ENCODE data around the gene GUCY1A1. TPM values are rescaled to one million over a fixed set of nuclear protein-coding genes. Genes with fewer than 3 reads are reported as not detected.

Gene GUCY1A1
- polyA plus RNA-seq, 1 donor from 2014 or later: 13.6 TPM

DNA sequence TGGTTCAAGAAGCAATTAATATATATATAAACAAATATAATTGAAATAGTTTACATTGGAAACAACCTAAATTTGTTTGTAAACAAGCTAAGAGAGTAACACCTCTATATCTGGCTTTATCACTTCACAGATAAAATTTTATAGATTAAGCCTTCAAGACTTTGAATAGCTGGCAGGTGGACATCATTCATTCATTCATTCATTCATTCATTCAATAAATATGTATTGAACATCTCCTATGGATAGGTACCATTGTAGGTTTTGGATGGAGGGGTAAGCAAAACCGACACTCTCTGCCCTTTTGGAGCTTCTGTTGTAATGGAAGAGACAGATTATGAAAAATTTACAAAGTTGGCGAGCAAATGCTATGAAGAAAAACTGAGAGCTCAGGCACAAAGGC, 35.2 kb downstream of the GUCY1A1 start:
- Histone ChIP-seq H2AFZ (ENCODE audit: low read depth, low read length) (no peak overlapping the region), H3K4me2 (ENCODE audit: low read length) (no peak overlapping the region), H4K20me1 (ENCODE audit: insufficient read depth) (no peaks in the 10 kb centered on the region), H3K9ac (ENCODE audit: low read length) (no peak overlapping the region), H3K9me3 (ENCODE audit: low read length) (no peaks in the 10 kb centered on the region), H3K36me3 (ENCODE audit: insufficient read depth, low read length) (no peaks in the 10 kb centered on the region), H3K79me2 (replicated peaks; ENCODE audit: insufficient read depth, low read length) (no peaks in the 10 kb centered on the region), H3F3A (ENCODE audit: insufficient read depth, low read length, poor library complexity, severe bottlenecking) (no peaks in the 10 kb centered on the region), H3K4me3 (ENCODE audit: low read length) (no peak overlapping the region), H3K27me3 (ENCODE audit: insufficient read depth, low read depth, low read length) (no peaks in the 10 kb centered on the region), H3K27ac (ENCODE audit: low read length) (no peak overlapping the region), H3K9me2 (ENCODE audit: insufficient read depth, low read length) (no peaks in the 10 kb centered on the region)
- TF ChIP-seq POLR2AphosphoS5 (IDR thresholded peaks at IDR 0.05) (no peak), TAF1 (IDR thresholded peaks at IDR 0.05; ENCODE audit: low read depth) (no peak), RAD21 (conservative IDR thresholded peaks at IDR 0.05) (no peak), EZH2 (IDR thresholded peaks at IDR 0.05; ENCODE audit: borderline replicate concordance, insufficient read depth, low read length, poor library complexity, severe bottlenecking) (no peak), SMC3 (conservative IDR thresholded peaks at IDR 0.05; ENCODE audit: poor library complexity) (no peak), EP300 (conservative IDR thresholded peaks at IDR 0.05; ENCODE audit: poor library complexity, severe bottlenecking) (no peak), MXI1 (conservative IDR thresholded peaks at IDR 0.05; ENCODE audit: poor library complexity, severe bottlenecking) (no peak)
- TF ChIP-seq, protein P1, sequence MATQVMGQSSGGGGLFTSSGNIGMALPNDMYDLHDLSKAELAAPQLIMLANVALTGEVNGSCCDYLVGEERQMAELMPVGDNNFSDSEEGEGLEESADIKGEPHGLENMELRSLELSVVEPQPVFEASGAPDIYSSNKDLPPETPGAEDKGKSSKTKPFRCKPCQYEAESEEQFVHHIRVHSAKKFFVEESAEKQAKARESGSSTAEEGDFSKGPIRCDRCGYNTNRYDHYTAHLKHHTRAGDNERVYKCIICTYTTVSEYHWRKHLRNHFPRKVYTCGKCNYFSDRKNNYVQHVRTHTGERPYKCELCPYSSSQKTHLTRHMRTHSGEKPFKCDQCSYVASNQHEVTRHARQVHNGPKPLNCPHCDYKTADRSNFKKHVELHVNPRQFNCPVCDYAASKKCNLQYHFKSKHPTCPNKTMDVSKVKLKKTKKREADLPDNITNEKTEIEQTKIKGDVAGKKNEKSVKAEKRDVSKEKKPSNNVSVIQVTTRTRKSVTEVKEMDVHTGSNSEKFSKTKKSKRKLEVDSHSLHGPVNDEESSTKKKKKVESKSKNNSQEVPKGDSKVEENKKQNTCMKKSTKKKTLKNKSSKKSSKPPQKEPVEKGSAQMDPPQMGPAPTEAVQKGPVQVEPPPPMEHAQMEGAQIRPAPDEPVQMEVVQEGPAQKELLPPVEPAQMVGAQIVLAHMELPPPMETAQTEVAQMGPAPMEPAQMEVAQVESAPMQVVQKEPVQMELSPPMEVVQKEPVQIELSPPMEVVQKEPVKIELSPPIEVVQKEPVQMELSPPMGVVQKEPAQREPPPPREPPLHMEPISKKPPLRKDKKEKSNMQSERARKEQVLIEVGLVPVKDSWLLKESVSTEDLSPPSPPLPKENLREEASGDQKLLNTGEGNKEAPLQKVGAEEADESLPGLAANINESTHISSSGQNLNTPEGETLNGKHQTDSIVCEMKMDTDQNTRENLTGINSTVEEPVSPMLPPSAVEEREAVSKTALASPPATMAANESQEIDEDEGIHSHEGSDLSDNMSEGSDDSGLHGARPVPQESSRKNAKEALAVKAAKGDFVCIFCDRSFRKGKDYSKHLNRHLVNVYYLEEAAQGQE (IDR thresholded peaks at IDR 0.05; ENCODE audit: borderline replicate concordance): no peak
- TF ChIP-seq, protein P2, sequence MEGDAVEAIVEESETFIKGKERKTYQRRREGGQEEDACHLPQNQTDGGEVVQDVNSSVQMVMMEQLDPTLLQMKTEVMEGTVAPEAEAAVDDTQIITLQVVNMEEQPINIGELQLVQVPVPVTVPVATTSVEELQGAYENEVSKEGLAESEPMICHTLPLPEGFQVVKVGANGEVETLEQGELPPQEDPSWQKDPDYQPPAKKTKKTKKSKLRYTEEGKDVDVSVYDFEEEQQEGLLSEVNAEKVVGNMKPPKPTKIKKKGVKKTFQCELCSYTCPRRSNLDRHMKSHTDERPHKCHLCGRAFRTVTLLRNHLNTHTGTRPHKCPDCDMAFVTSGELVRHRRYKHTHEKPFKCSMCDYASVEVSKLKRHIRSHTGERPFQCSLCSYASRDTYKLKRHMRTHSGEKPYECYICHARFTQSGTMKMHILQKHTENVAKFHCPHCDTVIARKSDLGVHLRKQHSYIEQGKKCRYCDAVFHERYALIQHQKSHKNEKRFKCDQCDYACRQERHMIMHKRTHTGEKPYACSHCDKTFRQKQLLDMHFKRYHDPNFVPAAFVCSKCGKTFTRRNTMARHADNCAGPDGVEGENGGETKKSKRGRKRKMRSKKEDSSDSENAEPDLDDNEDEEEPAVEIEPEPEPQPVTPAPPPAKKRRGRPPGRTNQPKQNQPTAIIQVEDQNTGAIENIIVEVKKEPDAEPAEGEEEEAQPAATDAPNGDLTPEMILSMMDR (IDR thresholded peaks at IDR 0.05; ENCODE audit: poor library complexity, severe bottlenecking): no peak

DNA sequence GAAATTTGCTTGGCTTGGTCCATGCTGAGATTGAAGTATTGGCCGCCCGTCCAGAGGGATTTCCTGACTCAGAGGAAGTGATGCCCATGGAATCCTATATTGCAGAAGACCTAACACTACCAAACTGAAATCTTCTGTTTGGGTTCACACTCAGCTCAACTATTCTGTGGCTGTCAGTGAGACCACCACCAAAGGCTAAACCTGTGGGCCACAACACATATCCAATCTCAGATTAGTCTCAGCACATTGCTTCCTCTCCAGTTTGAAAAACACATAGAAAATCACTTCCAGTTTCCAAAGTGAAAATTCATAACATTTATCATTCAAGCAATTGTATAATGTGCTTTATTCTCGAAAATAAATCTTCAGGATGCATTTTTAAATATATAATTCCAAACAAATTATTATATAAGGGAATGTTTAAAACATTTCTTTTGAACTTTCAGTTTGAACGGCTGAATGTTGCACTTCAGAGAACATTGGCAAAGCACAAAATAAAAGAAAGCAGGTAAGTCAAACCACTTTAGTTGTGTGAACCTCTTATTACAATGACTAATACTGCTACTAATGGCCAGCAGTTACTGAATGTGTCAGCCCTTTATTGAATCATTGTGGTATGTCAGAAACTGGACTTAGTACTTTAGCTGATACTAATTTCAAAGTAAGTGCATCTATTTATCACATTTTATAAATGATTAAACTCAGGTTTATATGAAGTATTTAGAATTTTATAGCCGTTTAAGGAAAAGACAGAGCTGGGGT, 37.0 kb downstream of the GUCY1A1 start:
- TF ChIP-seq, protein P2 (IDR thresholded peaks at IDR 0.05; ENCODE audit: poor library complexity, severe bottlenecking): no peak
- TF ChIP-seq POLR2AphosphoS5 (IDR thresholded peaks at IDR 0.05): no peak
- TF ChIP-seq SMC3 (conservative IDR thresholded peaks at IDR 0.05; ENCODE audit: poor library complexity): no peak
- no peak for TF ChIP-seq RAD21 (conservative IDR thresholded peaks at IDR 0.05)
- no peak for TF ChIP-seq EP300 (conservative IDR thresholded peaks at IDR 0.05; ENCODE audit: poor library complexity, severe bottlenecking)
- TF ChIP-seq, protein P1 (IDR thresholded peaks at IDR 0.05; ENCODE audit: borderline replicate concordance): no peak
- no peak for TF ChIP-seq EZH2 (IDR thresholded peaks at IDR 0.05; ENCODE audit: borderline replicate concordance, insufficient read depth, low read length, poor library complexity, severe bottlenecking)
- TF ChIP-seq TAF1 (IDR thresholded peaks at IDR 0.05; ENCODE audit: low read depth): no peak
- no peak for TF ChIP-seq MXI1 (conservative IDR thresholded peaks at IDR 0.05; ENCODE audit: poor library complexity, severe bottlenecking)
- no peaks in the 10 kb centered on the region for H3K79me2 ChIP-seq (replicated peaks; ENCODE audit: insufficient read depth, low read length)
- H3K27me3 ChIP-seq (ENCODE audit: insufficient read depth, low read depth, low read length): no peaks in the 10 kb centered on the region
- no peaks in the 10 kb centered on the region for H3F3A ChIP-seq (ENCODE audit: insufficient read depth, low read length, poor library complexity, severe bottlenecking)
- no peak overlapping the region for H2AFZ ChIP-seq (ENCODE audit: low read depth, low read length)
- no peak overlapping the region for H3K27ac ChIP-seq (ENCODE audit: low read length)
- H3K9ac ChIP-seq (ENCODE audit: low read length): no peak overlapping the region
- H3K9me3 ChIP-seq (ENCODE audit: low read length): no peaks in the 10 kb centered on the region
- no peaks in the 10 kb centered on the region for H3K9me2 ChIP-seq (ENCODE audit: insufficient read depth, low read length)
- H4K20me1 ChIP-seq (ENCODE audit: insufficient read depth): no peaks in the 10 kb centered on the region
- no peak overlapping the region for H3K4me2 ChIP-seq (ENCODE audit: low read length)
- H3K36me3 ChIP-seq (ENCODE audit: insufficient read depth, low read length): no peaks in the 10 kb centered on the region
- H3K4me3 ChIP-seq (ENCODE audit: low read length): no peak overlapping the region

All from neural cell (in vitro differentiated cells).